ENCODE results near the gene RCSD1. TPM values are rescaled to one million over a fixed set of nuclear protein-coding genes. Genes with fewer than 3 reads are reported as not detected.
A peak's percentile ranks its signal among the peaks of the same experiment; 100 is the strongest.

The RCSD1 gene
- total and polyA plus RNA-seq, 2 experiments from 2014 or later = 0.77 to 0.80 TPM

DNA sequence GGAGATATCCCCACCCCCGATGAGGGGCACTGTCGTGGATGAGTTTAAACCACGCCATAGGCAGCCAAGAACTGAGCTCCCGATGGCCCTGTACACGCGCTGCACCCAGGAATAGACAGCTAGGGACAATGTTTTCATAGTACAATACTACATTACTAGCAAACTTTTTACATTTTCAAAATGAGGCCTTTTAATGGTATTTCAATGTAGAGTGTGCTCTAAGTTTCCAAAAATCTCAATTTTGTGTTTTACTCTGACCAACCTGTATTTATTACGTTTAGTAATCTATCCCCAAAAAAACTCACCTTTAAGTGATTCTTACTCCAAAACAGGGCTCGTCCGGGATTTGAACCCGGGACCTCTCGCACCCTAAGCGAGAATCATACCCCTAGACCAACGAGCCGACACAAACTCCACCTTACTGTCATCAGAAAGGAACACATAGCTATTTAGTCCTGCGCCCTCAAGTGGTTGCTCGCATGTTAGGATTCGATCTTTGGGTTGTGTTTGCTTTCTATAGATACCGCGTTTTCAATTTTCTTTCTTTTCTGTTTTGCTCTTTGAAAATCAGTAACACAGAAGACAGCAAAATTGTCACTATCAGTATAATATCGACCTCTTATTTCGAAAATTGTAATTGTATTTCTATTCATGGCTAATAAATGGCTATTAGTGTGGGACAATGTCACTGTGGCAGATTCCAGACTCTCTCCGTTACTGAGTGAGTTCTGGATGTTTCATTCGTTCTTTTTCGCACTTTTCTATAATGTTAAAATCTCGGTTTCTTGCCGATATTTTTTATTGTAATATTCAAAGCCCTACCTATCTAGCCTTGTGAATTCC is 85.3 kb downstream of the RCSD1 start:
- Histone ChIP-seq H4K20me1 (ENCODE audit: insufficient read depth, poor library complexity, severe bottlenecking) (no peaks in the 10 kb centered on the region), H3K4me3 (peak overlapping the region; percentile 97), H3K36me3 (replicated peaks; ENCODE audit: insufficient read depth, low read depth) (no peaks in the 10 kb centered on the region), H2AFZ (peak overlapping the region; percentile 95), H3K4me2 (peak overlapping the region; percentile 89), H3K9me2 (replicated peaks; ENCODE audit: insufficient read depth) (no peaks in the 10 kb centered on the region), H3K79me2 (no peaks in the 10 kb centered on the region), H3K27me3 (no peaks in the 10 kb centered on the region), H3K9me3 (ENCODE audit: low read depth) (no peaks in the 10 kb centered on the region), H3K4me1 (ENCODE audit: insufficient read depth) (peaks cover 9% of the 10 kb centered on the region), H3K27ac (peak overlapping the region; percentile 96)
- TF ChIP-seq EZH2phosphoT487 (IDR thresholded peaks at IDR 0.05; ENCODE audit: low read depth, severe bottlenecking, unreplicated experiment) = no peak
- peak; percentile 88 for TF ChIP-seq CTCF (IDR thresholded peaks at IDR 0.05; ENCODE audit: poor library complexity)
- TF ChIP-seq EZH2 (IDR thresholded peaks at IDR 0.05; ENCODE audit: borderline replicate concordance) = no peak
- DNase-seq (ENCODE audit: low spot score) = peak; percentile 90
- WGBS (ENCODE audit: low lambda C conversion rate, missing lambda C conversion rate) = under 1% methylated on average over 26 of the region's 26 CpGs

DNA sequence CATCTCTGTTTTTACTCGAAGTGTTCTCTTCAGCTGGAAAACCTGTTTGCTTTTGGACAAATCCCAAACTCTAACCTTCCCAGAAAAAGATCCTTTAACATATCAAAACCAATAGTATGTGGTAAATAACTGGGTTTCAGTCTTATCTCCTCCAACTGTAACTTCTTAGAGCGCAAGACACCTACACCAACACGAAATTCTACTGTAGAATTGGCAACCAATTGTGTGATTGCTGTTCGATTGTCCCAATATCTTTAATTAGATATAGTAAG is 85.9 kb downstream of the RCSD1 start:
- H3K9me2 ChIP-seq (replicated peaks; ENCODE audit: insufficient read depth) = no peaks in the 10 kb centered on the region
- H3K79me2 ChIP-seq = no peaks in the 10 kb centered on the region
- H3K9me3 ChIP-seq (ENCODE audit: low read depth) = no peaks in the 10 kb centered on the region
- WGBS (ENCODE audit: low lambda C conversion rate, missing lambda C conversion rate) = 2% methylated on average over 4 of the region's 4 CpGs
- H3K27me3 ChIP-seq = no peaks in the 10 kb centered on the region
- no peaks in the 10 kb centered on the region for H4K20me1 ChIP-seq (ENCODE audit: insufficient read depth, poor library complexity, severe bottlenecking)
- H3K4me2 ChIP-seq = peak overlapping the region; percentile 85
- H3K4me1 ChIP-seq (ENCODE audit: insufficient read depth) = peaks cover 13% of the 10 kb centered on the region
- H3K36me3 ChIP-seq (replicated peaks; ENCODE audit: insufficient read depth, low read depth) = no peaks in the 10 kb centered on the region
- H3K4me3 ChIP-seq = peak overlapping the region; percentile 72
- H2AFZ ChIP-seq = peak overlapping the region; percentile 81
- no peak for TF ChIP-seq EZH2phosphoT487 (IDR thresholded peaks at IDR 0.05; ENCODE audit: low read depth, severe bottlenecking, unreplicated experiment)
- TF ChIP-seq EZH2 (IDR thresholded peaks at IDR 0.05; ENCODE audit: borderline replicate concordance) = no peak
- no peak for TF ChIP-seq CTCF (IDR thresholded peaks at IDR 0.05; ENCODE audit: poor library complexity)
- H3K27ac ChIP-seq = peak overlapping the region; percentile 87
- DNase-seq (ENCODE audit: low spot score) = no peak

DNA sequence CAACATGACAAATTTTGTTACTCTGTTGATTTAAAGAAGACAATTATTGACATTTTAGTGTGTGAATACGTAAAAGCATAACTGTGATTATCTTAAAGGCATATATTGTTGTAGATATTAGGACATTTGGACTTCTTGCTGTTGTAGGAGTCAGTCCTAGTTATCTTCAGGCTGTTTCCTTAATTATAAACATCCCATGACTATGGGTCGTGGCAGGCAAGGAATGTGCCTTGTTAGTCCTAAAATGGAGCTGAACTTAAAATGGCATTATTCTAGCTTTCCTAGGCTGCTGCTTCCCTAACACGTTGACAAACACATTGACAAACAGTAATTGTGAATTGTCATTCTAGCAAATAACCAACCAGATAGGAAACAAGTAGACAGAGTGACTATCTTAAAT is 87.3 kb downstream of the RCSD1 start:
- Histone ChIP-seq H3K27ac (peak overlapping the region; percentile 87), H4K20me1 (ENCODE audit: insufficient read depth, poor library complexity, severe bottlenecking) (no peaks in the 10 kb centered on the region), H3K4me2 (peak overlapping the region; percentile 85), H3K79me2 (peaks cover 3% of the 10 kb centered on the region), H2AFZ (peak overlapping the region; percentile 25), H3K36me3 (replicated peaks; ENCODE audit: insufficient read depth, low read depth) (no peaks in the 10 kb centered on the region), H3K9me2 (replicated peaks; ENCODE audit: insufficient read depth) (no peaks in the 10 kb centered on the region), H3K4me3 (no peak overlapping the region), H3K9me3 (ENCODE audit: low read depth) (no peaks in the 10 kb centered on the region), H3K27me3 (no peaks in the 10 kb centered on the region), H3K4me1 (ENCODE audit: insufficient read depth) (peaks cover 15% of the 10 kb centered on the region)
- TF ChIP-seq EZH2 (IDR thresholded peaks at IDR 0.05; ENCODE audit: borderline replicate concordance) (no peak), EZH2phosphoT487 (IDR thresholded peaks at IDR 0.05; ENCODE audit: low read depth, severe bottlenecking, unreplicated experiment) (no peak), CTCF (IDR thresholded peaks at IDR 0.05; ENCODE audit: poor library complexity) (no peak)
- no peak for DNase-seq (ENCODE audit: low spot score)
- WGBS (ENCODE audit: low lambda C conversion rate, missing lambda C conversion rate) = 64% methylated on average over 3 of the region's 3 CpGs

All from hepatocyte (in vitro differentiated cells).